ENCODE results near the gene ELL3. TPM values are rescaled to one million over a fixed set of nuclear protein-coding genes. Genes with fewer than 3 reads are reported as not detected.
"Not testable (repeated sequence)": the region's sequence is repeated elsewhere in the genome, so short reads cannot be mapped to it uniquely, and the experiment has no call there.

Gene ELL3, protein sequence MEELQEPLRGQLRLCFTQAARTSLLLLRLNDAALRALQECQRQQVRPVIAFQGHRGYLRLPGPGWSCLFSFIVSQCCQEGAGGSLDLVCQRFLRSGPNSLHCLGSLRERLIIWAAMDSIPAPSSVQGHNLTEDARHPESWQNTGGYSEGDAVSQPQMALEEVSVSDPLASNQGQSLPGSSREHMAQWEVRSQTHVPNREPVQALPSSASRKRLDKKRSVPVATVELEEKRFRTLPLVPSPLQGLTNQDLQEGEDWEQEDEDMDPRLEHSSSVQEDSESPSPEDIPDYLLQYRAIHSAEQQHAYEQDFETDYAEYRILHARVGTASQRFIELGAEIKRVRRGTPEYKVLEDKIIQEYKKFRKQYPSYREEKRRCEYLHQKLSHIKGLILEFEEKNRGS
- total RNA-seq (2014; rRNA removed; shearing (Covaris generic)) (5.2 and 6.4 TPM in 2 replicates), polyA plus RNA-seq (2016; fragmentation: Nextera tagmentation; extraction: Ambion mirVana) (1.4 and 1.5 TPM in 2 replicates)

DNA sequence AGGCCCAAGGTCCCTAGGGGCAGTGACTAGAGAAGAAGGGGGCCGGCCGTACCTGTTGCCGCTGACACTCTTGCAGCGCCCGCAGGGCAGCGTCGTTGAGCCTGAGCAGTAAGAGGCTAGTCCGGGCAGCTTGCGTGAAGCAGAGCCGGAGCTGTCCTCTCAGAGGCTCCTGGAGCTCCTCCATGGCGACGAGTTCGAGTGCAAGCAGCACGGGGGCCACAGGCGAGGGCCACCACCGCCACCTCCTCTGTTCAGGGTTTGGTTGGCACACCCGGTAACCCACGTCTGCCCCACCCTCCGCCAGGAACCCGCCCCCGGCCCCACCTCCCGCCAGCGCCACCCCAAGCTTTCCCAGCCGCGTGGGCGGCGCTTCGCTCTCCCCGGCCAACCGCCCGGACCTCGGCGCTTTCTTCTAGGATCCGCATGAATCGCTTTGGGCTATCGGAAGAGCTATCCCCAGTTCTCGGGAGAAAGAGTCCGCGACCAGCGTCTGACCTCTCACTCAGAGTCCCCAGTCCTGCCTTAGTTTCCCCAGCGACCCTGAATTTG, at the start of gene ELL3:
TSS of gene ELL3 (minus strand) at position 249 of the 549 bp plus-strand sequence. CDS start at position 184, 65 bp downstream.
- peak within 1 kb of the TSS; percentile 91 for H2AFZ ChIP-seq
- no peaks in the 10 kb centered on the region for H4K20me1 ChIP-seq (ENCODE audit: insufficient read depth)
- in situ Hi-C loops (cut with MboI): no loop called here
- H3K9ac ChIP-seq: peak within 1 kb of the TSS; percentile 78
- peaks cover 47% of the 10 kb centered on the region for H3F3A ChIP-seq (ENCODE audit: insufficient read depth)
- TF ChIP-seq EZH2phosphoT487 (IDR thresholded peaks at IDR 0.05; ENCODE audit: insufficient read depth, low read depth) (no peak), EZH2 (IDR thresholded peaks at IDR 0.05; ENCODE audit: insufficient read depth, poor library complexity, severe bottlenecking) (no peak)
- H3K9me2 ChIP-seq (ENCODE audit: insufficient read depth): no peaks in the 10 kb centered on the region
- peak; percentile 88 for DNase-seq
- H3K4me2 ChIP-seq (ENCODE audit: unreplicated experiment): peak within 1 kb of the TSS; percentile 93
- H3K9me3 ChIP-seq (ENCODE audit: low read depth): no peaks in the 10 kb centered on the region
- peaks cover 15% of the 10 kb centered on the region for H3K36me3 ChIP-seq (ENCODE audit: low read depth)
- no peaks in the 10 kb centered on the region for H3K27me3 ChIP-seq (replicated peaks; ENCODE audit: insufficient read depth)
- 1 to 2% methylated on average over 32 to 41 of the region's 41 CpGs for WGBS, 2 experiments (ENCODE audit: low coverage in 1 of 2, low lambda C conversion rate in 2 of 2, missing lambda C conversion rate in 2 of 2)
- H3K27ac ChIP-seq: peak within 1 kb of the TSS; percentile 64
- no peaks in the 10 kb centered on the region for H3K79me2 ChIP-seq (ENCODE audit: insufficient read depth)
- H3K4me3 ChIP-seq: peak within 1 kb of the TSS; percentile 85
- peaks cover 7% of the 10 kb centered on the region; the same call in 1 of the 2 replicates for H3K4me1 ChIP-seq (ENCODE audit: insufficient read depth)

DNA sequence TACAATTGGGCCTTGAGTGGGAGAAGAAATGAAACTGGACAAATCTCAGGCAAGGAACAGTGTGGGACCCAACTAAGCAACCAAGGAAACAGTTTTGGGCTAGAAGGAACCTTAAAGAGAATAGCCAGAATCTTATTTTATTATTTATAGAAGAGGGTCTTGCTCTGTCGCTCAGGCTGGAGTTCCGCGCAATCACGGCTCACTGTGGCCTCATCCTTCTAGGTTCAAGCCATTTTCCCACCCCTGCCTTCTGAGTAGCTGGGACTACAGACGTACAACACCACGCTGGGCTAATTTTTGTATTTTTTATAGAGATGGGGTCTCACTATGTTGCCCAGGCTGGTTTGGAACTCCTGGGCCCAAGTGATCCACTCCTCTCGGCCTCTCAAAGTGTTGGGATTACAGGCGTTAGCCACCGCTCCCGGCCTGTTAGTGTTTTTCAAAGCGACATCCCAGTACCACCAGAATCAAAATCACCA, 49.3 kb upstream of the ELL3 start:
- TF ChIP-seq EZH2 (IDR thresholded peaks at IDR 0.05; ENCODE audit: insufficient read depth, poor library complexity, severe bottlenecking): no peak
- no peak for TF ChIP-seq EZH2phosphoT487 (IDR thresholded peaks at IDR 0.05; ENCODE audit: insufficient read depth, low read depth)
- H3K9me2 ChIP-seq (ENCODE audit: insufficient read depth): no peaks in the 10 kb centered on the region
- peaks cover 12% of the 10 kb centered on the region; the same call in 1 of the 2 replicates for H3F3A ChIP-seq (ENCODE audit: insufficient read depth)
- no peaks in the 10 kb centered on the region for H3K9me3 ChIP-seq (ENCODE audit: low read depth)
- peaks cover 71% of the 10 kb centered on the region for H3K79me2 ChIP-seq (ENCODE audit: insufficient read depth)
- no peak for DNase-seq
- peaks cover 26% of the 10 kb centered on the region; the same call in 1 of the 2 replicates for H3K4me1 ChIP-seq (ENCODE audit: insufficient read depth)
- in situ Hi-C loops (cut with MboI): no loop called here
- H3K9ac ChIP-seq: peak overlapping the region; percentile 79
- no peaks in the 10 kb centered on the region for H3K27me3 ChIP-seq (replicated peaks; ENCODE audit: insufficient read depth)
- no peak overlapping the region for H3K27ac ChIP-seq
- H2AFZ ChIP-seq: peak overlapping the region; percentile 97
- WGBS, 2 experiments (ENCODE audit: low coverage in 1 of 2, low lambda C conversion rate in 2 of 2, missing lambda C conversion rate in 2 of 2): 95 to 96% methylated on average over 11 of the region's 11 CpGs
- peak overlapping the region; percentile 93 for H3K4me2 ChIP-seq (ENCODE audit: unreplicated experiment)
- H3K4me3 ChIP-seq: peak overlapping the region; percentile 84
- H3K36me3 ChIP-seq (ENCODE audit: low read depth): no peaks in the 10 kb centered on the region
- no peaks in the 10 kb centered on the region for H4K20me1 ChIP-seq (ENCODE audit: insufficient read depth)

DNA sequence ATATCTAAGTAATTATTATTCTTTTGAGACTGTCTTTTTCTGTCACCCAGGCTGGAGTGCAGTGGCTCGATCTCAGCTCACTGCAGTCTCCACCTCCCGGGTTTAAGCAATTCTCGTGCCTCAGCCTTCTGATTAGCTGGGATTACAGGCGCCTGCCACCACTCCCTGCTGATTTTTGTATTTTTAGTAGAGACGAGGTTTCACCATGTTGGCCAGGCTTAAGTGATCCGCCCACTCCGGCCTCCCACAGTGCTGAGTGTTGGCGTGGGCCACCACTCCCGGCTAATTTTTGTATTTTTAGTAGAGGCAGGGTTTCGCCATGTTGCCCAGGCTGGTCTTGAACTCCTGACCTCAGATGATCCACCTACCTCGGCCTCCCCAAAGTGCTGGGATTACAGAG, 48.5 kb upstream of the ELL3 start:
- H3K27ac ChIP-seq; H3K27me3 ChIP-seq (replicated peaks; ENCODE audit: insufficient read depth); H3K4me3 ChIP-seq; in situ Hi-C loops (cut with MboI); H3K9ac ChIP-seq; DNase-seq; H4K20me1 ChIP-seq (ENCODE audit: insufficient read depth); H3K36me3 ChIP-seq (ENCODE audit: low read depth); H3K9me3 ChIP-seq (ENCODE audit: low read depth); H3K4me2 ChIP-seq (ENCODE audit: unreplicated experiment); H3K9me2 ChIP-seq (ENCODE audit: insufficient read depth): not testable (repeated sequence)
- peaks cover 78% of the 10 kb centered on the region for H3K79me2 ChIP-seq (ENCODE audit: insufficient read depth)
- H3F3A ChIP-seq (ENCODE audit: insufficient read depth): peaks cover 12% of the 10 kb centered on the region; the same call in 1 of the 2 replicates
- H3K4me1 ChIP-seq (ENCODE audit: insufficient read depth): peaks cover 26% of the 10 kb centered on the region; the same call in 1 of the 2 replicates
- 87 to 89% methylated on average over 11 of the region's 11 CpGs for WGBS, 2 experiments (ENCODE audit: low coverage in 1 of 2, low lambda C conversion rate in 2 of 2, missing lambda C conversion rate in 2 of 2)
- peak overlapping the region; percentile 97; the same call in 1 of the 2 replicates for H2AFZ ChIP-seq

DNA sequence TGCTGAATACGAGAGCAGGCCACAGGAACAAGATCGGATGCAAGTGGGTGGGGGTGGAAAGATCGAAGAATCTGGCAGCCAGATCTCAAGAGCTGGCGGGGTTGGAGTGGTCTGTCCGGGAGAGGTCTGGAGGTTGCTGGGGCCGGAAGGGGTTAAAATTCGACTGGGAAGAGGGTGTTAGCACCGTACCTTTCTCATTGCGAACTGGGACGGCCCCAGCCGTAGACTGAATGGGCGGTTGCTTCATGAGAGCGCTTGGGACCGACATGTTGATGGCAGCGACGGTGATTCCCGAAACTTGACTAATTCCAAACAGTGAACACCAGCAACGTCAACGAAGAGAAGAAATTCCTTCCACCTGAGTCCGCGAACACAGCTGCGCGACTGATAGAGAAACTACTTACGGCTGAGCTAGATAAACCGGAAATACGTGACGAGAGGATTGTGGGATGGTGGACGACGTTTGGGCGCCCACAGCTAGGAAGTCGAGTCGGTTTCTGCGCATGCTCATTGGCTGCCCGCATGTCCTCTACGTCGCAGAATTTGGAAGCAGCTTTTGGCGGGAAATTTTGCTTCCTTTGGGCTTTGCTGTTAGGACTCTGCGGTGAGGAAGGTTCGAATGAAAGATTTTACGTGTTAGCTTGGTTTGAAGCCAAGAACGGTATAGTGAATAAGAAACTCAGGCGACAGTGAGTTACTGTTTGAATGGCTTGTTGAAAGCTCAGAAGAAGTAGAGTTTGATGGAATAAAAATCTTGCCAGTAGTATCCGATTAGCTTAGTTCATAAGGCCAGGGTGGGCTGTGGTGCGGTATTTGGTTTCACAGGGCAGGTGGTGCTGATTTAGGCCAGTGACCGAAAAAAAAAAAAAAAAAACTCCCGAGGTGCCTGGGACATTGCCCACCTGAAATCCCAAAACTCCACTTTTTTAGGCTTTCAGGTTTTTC, 47.8 kb upstream of the ELL3 start, which contains the start of gene MFAP1:
TSS of gene MFAP1 (minus strand) at position 389 of the 945 bp plus-strand sequence. CDS start at position 268, 121 bp downstream.
- WGBS, 2 experiments (ENCODE audit: low coverage in 1 of 2, low lambda C conversion rate in 2 of 2, missing lambda C conversion rate in 2 of 2): 10% methylated on average over 46 of the region's 46 CpGs
- Histone ChIP-seq H3F3A (ENCODE audit: insufficient read depth) (peaks cover 12% of the 10 kb centered on the region; the same call in 1 of the 2 replicates), H3K36me3 (ENCODE audit: low read depth) (no peaks in the 10 kb centered on the region), H3K4me3 (peak within 1 kb of the TSS; percentile 98), H4K20me1 (ENCODE audit: insufficient read depth) (no peaks in the 10 kb centered on the region), H3K9ac (peak within 1 kb of the TSS; percentile 98), H3K27me3 (replicated peaks; ENCODE audit: insufficient read depth) (no peaks in the 10 kb centered on the region), H3K79me2 (ENCODE audit: insufficient read depth) (peaks cover 80% of the 10 kb centered on the region), H3K4me1 (ENCODE audit: insufficient read depth) (peaks cover 26% of the 10 kb centered on the region; the same call in 1 of the 2 replicates), H3K9me3 (ENCODE audit: low read depth) (no peaks in the 10 kb centered on the region), H2AFZ (peak within 1 kb of the TSS; percentile 97), H3K4me2 (ENCODE audit: unreplicated experiment) (peak within 1 kb of the TSS; percentile 76), H3K9me2 (ENCODE audit: insufficient read depth) (no peaks in the 10 kb centered on the region), H3K27ac (peak within 1 kb of the TSS; percentile 94)
- in situ Hi-C loops (cut with MboI): no loop called here
- TF ChIP-seq EZH2 (IDR thresholded peaks at IDR 0.05; ENCODE audit: insufficient read depth, poor library complexity, severe bottlenecking) (no peak), EZH2phosphoT487 (IDR thresholded peaks at IDR 0.05; ENCODE audit: insufficient read depth, low read depth) (no peak)
- DNase-seq: peak; percentile 98

Measured in GM23248 (cell line).